HG03064 (cell line): ENCODE data around the gene PHF24.
A peak's percentile ranks its signal among the peaks of the same experiment; 100 is the strongest.

Experiments
- ATAC-seq: cut with Tn5 transposase; IDR thresholded peaks from one replicate; pipeline ENCODE4 v1.9.1; 2021; ENCODE audit warnings: low read depth; ENCODE audit not compliant: unreplicated experiment

PHF24 gene

DNA sequence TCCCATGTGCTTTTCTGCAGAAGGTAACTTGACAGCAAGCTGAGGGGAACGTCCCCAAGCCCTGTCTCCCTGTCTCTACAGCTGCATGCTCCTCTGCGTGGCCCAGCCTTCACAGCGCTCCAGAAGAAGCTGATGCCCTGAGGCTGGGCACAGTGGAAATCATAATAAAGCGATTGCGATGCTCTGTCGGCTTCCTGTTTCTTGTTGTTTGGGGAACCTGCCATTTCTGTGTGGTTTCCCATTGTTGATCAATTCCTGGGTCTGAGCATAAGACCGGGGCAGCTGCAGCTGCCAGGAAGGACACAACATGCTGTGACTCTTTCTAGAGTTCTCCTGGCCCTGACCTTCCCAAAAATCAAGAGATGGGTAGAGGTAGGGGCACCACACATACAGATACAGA is 24.3 kb downstream of the PHF24 start:
- ATAC-seq, result no peak

DNA sequence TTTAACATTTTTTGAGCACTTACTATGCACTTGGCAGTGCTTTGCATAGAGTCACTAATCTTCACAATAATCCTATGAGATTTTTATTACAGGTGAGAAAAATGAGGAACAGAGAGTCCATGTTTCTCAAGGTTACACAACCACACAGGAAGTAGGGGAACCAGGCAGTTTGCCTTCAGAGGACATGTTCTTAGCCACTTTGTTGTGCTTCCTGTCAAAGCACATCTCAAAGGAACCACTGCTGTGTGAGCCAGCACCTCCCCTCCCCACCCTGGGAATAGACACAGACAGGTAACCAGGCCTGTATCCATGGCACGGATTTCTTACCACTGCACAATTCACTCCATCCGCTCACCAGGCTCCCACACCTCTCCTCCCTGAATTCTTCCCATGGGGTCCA is 25.1 kb downstream of the PHF24 start:
- ATAC-seq, result peak; percentile 57

DNA sequence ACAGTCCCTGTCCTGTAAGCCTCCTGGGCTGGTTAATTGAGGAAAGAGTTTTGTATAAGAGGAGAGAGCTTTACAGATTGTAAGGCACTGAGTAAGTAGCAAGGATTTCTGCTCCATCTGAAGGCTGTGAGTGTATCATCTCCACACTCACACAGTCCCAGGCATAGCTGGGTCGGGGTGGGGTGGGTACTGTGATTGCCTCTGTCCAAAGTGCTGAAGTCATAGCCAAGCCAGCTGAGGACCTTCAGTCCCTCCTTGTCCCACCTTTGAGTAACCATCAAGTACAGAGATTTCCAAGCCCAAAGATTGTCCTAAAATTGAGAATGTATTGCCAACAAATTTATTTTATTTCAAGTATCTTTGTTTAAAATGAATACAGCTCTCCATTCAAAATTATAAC is 26.0 kb downstream of the PHF24 start:
- ATAC-seq, result no peak

DNA sequence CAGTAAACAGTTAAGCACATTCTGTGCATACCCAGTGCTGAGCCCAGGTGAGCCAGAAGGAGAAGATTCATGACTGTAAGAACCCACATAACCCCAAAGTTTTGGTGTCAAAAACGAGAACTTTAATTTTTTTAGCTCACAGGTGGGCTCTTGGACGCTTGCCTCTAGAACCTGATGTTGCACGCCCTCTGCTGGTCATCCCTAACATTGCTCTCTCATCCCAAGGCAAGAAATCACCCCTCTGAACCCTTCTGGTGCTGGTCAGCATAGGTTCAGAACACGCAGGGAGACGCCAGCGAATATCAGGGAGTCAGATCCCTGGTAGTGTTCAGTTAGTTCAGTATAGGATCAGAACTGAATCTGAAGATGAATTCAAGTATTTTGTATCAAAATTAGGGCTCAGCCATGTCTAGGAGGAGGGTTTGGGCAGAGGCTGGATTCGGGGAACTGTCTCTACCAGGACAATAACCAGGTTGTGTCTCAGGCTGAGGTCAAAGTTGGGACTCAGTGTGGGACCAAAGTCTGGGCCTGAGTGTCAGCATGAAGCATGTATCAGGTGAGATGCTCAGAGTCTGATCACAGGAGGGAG is 27.3 kb downstream of the PHF24 start:
- no peak for ATAC-seq

DNA sequence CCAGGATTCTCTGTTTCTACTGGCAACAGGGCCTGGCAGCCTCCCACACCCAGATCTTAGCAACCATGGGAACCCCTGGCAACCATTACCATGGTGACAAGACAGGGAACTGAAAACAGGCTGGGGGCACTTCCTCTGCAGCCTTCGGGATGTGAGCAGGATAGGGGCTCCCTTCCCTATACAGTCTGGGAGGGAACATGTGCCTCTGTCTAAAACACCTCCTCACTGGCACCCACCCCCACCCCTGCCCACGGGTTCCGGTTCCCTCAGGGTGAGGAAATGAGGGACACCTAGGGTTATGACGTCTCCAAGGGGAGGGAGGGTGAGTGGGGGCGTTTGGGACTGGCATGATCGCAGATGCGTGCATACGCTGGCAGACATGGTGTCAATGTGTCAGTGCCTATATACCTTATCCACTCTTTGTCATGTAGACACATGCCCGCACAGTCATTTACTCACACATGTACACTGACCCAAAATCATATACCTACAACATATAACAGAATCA is 28.5 kb downstream of the PHF24 start:
- ATAC-seq, result no peak

DNA sequence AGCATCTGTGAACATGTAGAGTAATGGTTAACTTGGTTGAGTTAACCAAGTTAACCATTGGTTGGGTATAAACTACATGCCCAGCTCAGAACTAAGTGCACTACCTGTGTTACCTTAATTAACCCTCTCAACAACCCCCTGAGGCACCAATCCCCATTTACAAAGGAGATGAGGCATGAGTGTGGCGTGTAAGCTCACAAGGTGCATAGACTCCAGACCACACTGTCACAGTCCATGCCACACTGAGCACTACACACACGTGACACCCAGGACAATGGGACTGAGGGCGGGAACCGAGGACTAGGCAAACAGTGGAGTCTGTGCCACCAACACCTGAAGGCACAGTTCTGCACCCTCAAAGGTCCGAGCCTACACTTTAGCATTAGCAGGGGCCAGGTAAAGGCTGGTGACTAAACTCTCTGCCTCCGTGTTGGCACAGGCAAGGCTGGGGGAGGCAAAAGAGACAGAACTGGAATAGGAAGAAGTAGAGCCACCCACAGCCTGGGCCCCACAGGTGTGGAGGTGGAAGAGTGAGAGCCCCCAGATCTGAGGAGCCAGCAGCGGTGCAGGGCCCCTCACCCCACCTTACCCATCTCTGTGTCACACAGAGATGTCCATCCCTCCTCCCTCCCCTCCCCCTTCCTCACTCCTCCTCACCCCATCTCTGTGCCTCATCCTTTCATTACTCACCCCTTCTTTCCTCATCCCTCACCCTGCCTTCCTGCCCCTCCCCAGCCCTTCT is 29.2 kb downstream of the PHF24 start:
- no peak for ATAC-seq

DNA sequence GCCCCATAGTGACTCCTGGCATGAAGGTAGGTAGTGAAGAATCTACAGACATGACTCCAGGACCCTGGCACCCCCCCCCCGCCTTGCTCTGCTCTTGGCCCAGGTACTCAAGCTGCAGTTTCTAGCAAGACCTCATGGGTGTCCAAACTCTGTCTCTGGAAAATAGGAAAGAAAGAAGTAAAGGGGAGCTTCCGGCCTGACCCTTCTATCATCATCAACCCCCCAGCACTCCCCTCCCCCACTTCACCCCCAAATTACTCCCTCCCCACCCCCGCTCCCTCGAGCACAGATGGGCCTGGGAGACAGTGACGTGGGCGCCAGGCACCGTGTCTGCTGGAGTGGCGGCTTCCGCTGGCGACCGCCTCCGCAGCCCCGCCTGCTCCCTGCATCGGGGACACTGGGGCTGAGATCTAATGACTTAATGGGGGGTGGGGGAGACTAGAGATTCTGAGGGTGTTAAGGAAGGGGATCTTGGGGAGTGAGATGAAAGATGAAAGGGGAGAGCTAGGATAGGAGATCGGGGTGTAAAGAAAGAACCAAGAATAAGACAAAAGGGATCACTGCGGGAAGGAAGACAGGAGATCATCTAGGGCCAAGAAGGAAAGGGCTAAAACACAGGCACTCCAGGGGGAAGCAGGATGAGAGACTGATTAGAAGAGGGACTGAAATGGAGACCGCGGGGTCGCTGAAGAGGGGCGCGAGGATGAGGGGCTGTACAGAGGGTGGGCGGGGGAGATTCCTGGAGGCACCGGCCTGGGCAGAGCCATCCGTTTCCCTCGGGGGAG is 30.3 kb downstream of the PHF24 start:
- ATAC-seq, result no peak

DNA sequence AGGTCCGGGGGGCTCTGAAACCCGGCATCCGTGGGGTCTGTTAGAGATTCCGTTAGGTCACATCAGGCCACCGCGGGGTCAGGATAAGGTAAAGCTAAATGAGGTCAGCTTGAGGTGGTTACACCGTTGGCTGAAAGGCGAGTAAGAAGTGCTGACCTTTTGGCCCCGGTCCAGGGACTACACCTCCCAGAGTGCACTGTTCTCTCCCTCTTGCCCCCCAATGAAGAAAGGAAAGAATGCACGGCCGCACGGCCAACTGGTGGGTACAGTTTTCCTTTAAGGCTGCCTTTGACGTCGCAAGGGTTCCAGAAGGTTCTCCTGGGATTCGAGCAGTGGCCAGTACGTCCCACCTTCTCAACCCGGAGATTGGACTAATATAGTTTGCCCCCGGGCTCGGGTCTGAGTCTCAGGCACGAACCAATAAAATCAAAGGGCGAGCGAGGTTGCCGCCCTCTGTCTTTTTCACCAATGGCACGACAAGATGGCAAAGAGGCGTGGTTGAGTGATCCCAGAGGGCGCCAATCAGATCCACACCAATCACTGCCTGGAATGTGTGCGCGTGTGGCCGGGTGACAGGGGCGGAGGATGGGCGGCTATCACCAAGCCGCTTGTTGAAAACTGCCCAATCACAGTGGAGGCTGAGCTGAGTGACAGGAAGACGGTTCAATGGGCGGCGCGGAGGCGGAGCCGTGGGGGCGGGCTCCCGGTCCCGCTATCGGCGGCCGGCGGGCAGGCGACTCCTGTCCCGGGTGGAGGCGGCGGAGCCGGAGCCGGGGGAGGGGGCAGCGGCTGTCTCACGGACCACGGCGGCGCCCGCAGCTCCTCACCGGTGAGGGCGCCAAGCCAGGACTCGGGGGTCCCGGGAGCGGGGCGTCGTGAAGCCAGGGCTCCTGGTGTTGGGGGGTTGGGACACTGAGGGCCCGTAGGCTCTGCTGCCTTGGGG is 31.2 kb downstream of the PHF24 start, which contains the start of gene DNAJB5:
DNAJB5 (plus strand) TSS at position 743 of the 943 bp plus-strand sequence. CDS start 886 bp downstream, outside the sequence.
- ATAC-seq, result peak; percentile 90

DNA sequence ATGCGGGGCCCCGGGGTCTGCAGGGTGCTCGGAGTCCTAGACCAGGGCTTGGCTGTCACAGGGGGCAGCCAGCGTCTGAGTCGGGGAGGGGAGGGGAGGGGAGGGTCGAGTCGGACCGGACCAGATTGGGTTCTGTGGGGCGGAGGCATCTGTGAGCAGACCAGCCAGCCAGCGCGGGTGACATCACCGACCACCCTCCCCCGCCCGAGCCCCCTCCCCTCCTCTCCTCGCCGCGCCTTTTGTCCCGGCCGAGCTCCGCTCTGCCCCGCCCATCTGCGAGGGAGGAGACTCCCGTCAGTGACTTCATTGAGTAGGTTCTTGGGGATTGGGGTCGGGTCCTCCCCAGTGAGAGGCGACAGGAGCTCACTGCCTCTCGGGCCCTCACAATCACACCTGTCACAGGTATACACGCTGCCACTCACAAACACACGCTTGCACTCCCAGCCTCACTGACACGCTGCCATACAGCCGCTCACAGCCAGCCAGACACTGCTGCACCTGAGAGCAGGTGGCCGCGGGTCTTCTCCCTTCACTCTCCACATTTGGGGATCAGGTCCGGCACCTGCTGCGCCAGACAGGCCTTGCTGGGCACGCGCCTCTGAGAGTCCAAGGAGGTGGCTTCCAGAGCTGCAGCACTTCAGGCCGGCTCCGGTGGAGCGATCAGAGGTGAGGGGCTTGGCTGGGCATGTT is 32.0 kb downstream of the PHF24 start:
- ATAC-seq, result no peak

DNA sequence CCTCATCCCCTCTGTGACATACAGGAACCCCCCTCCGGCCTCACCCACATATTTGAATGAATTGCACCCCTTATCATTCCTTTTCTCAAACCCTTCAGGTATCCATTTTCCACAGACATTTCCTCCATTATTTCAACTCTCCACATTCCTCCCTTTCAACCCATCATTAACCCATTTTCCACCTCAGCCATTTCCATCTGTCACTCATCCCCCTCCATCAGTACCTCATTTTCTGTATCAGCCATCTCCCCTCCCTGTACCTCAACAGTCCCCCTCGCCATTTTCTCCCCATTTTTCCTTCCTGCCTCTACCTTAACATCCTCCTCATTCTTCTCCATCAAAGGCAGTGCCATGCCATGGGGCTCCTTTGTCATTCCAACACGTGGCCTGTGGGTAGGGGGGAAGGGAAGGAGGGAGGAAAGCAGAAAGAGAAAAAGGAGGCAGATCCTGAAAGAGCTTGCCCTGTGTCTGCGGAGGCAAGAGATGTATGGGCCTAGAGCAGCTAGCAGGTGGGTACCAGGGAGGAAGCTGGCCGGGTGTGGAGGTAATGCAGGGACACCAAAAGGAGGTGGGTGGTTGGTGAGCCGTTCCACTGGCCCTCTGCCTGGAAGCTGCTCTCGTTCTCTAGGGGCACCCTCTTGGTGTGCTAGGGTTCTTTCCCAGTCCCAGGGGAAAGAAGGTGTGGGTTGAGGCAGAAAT is 33.0 kb downstream of the PHF24 start:
- ATAC-seq, result no peak

DNA sequence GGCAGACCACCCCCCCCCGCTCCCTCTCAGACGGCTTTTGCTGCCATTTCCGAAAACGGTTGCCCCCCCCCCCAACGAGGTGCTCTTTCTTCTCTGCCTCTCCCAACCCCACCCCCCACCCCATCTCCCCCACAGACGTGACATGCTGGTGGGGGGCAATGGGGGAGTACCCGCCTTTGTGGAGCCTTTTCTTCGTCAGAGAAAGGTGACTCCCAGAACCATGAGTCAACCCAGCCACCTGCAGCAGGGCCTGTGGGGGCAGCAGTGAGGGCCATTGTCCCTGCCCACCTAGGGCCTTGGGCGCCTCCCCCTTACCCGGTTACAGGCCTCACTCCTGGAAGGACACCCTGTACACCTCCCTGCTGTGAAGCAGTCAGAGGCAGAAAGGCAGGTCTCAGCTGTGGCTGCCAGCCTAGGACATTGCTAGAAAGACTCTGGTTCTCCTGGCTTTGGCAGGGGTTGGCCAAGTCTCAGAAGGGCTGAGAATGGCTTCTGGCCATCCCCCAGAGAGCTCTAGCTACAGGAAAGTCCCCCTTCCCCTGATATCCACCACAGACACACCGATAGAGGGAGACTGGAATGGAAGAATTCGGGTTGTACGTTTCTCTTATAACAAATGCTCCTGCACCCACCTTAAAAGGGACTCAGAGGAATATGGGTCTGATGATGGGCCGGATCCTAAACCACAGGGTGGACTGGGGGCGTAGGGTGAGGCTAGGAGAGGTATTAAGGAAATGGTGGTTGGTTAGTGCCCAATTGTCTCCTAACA is 33.7 kb downstream of the PHF24 start:
- no peak for ATAC-seq

DNA sequence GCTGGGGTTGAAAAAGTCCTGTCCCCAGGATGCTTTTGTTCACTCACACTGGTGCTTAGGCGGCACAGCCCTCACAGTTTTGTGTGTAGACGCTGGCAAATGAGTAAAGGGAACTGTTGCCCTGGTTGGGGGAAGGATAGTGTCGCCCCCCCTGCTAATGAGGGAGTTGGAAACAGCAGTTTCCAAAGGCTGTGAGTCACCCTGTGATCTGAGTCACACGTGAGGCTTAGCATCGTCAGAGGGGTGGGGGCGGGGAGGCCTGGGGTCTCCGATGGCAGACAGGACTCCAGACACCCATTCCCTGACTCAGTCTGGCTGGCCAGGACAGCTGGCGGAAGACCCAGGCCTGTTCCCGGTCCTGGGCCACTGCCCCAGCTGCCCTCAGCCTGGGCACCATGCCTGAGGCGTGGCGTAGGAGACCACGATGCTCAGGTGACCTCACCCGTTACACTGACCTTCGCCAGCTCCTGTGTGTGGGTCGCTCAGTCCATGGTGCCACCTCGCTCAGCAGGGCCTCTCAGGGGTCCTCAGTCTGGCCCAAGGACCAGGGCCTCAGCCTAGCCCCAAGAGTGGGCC is 34.4 kb downstream of the PHF24 start:
- ATAC-seq, result no peak

DNA sequence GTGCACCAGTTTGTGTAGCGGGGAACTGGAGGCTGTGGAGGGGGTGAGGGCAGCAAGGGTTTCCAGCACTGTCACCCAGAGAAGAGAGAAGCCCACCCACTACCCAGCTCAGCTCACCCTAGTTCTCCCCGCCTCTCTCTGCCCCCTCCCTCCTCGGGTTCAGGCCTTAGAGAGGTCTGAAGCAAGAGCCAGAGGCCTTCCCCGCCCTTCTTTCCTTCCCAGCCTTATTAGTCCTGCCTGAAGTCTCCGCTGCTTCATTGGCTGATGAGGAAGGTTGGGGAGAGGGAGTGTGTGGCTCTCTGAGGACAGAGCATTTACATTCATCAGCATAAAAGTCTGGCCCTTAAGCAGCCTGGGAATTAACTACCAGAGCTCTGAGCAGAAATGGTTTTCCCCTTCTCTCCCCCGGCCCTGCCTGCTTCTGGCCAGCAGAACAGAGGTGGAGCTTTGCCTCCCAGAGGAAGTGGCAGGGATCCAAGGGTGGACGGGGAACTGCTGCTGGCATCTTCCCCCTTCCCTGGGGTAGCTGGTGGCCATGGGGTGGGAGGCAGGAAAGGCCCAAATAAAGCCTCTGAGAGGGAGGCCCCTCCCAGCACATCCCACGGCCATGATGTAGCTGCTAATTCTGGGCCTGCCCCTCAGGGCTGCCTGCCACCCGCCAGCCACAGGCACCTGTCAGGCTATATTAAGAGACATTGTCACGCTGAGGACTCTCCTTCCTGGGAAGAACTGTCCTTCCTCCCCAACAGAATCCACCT is 35.6 kb downstream of the PHF24 start:
- ATAC-seq, result no peak

DNA sequence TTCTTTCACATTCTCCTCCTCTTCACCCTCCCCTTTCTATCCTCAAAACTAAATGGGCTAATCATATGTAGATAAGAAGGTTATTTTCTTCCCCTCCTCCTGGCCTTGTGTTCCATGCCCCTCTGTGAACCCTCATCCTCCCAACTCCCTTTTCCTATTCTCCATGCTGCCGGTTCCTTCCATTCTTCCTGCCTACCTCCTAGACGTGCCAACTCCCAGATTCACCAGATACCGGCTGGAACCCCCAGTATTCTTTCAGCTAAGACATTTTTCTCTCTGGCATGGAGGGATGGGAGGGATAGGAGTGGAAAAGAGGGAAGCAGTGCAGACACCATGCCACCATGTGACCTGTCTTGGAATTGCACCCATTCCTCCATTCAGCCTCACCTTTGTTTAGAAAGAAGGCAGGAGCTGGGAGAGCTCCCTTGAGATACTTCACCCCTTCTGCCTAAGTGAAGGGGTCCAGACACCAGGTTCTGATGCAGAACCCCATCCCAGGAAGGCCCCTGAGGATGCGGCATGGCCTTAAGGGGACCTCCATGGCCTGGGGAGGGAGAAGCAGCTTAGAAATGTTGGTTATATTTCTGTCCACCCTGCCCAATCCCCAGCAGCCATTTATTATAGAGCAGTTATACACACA is 36.3 kb downstream of the PHF24 start:
- ATAC-seq, result no peak

DNA sequence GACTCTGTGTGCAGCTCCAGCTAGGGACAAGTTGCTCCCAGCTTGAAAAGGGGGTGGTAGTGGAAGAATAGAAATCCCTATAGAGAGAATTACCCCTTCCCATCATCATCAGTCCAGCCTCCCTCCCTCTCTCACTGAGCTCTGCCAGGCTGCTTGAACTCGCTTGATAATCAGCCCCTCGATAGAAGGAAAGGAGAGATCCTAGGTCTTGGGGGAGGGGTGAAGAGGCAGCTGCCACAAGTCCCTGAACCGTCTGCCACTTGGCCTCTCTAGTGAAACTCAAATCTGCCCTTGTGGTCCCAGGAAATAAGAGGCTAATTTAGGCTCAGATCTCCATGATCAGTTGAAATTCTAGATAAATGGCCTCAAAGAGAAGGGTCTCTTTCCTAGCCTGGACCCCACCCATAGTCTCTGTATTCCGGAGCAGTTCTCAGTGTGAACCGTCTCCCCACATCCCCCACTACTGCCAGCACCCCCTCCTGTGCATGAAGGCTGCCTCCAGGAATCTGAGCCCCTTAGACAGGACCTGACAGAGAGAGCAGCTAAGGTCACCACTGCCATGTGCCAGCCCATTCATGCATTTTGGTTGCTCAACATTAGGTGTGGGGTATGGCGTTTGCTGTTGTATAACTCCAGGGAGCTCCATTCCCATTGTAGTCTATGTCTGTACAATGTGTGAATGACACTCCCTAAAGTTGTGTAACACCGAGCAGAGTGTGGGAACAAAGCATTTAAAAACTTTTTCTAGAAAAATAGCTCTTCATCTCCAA is 37.0 kb downstream of the PHF24 start:
- ATAC-seq, result no peak

DNA sequence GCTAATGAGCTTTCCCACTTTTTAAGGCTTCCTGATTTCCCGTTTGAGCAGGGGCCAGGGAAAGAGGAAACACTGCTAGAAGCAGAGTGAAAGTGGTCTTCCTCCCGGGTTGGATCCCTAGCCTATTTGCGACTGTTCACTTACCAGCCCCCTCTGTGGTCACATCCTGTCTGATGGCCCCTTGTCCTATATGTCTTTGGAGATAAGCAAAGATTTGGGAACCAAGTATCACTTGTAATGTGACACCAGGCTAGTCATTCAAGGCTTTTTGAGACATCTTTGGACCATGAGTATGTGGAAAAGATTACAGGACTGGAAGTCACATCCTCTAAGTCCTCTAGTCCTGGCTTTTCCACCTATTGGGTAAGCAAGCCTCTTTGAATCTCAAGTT is 37.6 kb downstream of the PHF24 start:
- no peak for ATAC-seq
